ENCODE data around the gene ADM5. TPM values are rescaled to one million over a fixed set of nuclear protein-coding genes. Genes with fewer than 3 reads are reported as not detected.

ADM5 gene, protein sequence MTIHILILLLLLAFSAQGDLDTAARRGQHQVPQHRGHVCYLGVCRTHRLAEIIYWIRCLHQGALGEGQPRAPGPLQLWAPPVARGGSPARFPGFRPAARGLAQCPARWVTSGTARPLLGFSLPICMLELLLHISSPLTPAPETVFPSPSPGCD
- total RNA-seq = 1 to 10 TPM; 5.6 to 6.2 TPM

DNA sequence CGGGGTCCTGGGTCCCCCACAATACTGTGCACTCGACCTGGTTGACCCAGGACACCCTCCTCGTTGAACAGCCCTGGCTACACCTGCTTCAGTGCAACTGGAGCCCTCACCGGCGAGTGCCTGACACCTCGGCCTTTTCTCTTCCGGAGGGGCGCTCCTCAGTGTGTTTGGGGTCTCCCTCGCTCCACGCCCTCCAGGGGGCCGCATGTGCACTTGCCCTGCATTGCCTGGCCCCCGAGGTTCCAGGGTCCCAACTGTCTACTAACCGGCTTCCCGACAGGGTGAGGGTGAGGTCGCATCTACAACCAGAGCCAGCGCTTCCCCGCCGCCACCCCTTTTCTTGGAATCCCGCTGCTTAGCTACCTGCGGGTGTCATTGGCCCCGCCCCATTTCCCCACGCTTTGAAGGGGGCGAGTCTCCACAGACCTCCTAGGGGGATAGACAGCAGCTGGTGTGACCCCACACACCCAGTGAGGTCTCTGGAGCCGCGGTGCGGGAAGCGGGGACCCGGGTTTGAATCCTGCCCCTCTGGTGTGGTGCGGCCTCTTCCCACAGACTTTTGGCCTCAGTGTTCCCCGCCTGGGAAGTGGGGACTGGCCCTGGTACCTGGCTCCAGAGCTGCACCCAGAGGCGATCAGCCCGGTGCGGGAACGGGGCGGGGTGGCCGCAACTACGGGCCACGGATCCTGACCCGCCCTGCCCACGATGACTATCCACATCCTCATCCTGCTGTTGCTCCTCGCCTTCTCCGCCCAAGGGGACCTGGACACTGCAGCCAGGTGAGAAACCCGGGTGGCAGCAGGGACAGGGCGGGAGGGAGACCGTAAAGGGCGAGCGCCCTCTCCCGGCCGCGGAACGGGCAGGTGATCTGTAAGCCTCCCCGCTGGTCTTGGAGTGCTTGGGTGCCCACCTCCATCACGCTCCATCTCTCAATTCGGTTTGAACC is at the start of gene ADM5:
TSS of gene ADM5 (plus strand) at position 462 of the 946 bp plus-strand sequence. CDS start at position 706, 244 bp downstream.
- H3K9me3 Mint-ChIP-seq = no peaks in the 10 kb centered on the region
- ATAC-seq (peak; percentile 41 to 51), DNase-seq (ENCODE audit: low spot score in 2 of 2) (peak in 1 of 2 donors; percentile 59)
- peaks cover 9% of the 10 kb centered on the region in 2 donors for H3K36me3 Mint-ChIP-seq
- peak within 1 kb of the TSS; percentile 36 to 95 for H3K27ac Mint-ChIP-seq

DNA sequence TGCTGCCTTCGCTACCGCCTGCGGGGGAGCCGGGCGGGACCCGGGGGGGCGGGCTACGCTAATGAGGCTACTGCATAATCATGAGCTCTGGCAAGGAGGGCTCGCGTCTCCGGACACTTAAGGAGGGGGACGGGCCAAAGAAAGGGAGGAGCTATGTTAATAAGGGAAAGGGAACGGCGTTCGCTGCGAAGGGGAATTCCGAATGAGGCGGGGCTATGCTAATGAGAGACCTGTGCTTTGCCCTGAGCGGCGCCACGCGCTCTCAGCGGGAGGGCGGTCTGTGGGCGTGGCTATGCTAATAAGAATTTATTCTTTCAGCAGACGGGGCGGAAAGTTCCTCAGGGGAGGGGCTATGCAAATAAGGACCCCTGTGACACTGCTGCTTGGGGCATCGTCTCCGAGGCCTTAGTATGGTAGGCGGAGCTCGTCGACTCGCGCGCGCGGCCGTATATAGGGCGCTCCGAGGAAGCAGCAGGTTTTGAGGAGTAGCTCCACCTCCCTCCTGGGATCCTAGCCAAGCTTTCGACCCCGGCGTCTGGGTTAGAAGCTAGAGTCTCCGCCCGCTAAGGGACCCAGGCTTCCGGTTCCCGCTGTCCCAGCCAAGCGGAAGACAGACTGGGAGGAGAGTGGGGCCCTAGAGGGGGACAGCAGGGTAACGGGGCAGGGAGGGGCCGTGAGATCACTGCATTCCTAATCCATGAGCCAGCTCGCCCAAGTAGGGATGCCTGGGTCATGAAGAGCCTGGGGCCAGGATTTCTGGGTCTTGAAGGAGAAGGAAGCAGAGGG is 49.1 kb upstream of the ADM5 start, which contains the start of gene RRAS:
TSS of gene RRAS (minus strand) at position 31 of the 786 bp plus-strand sequence. CDS start 45 bp downstream, outside the sequence.
- Mint-ChIP-seq H3K36me3 (peaks cover 12 to 15% of the 10 kb centered on the region in 2 donors), H3K9me3 (no peaks in the 10 kb centered on the region), H3K27ac (peak within 1 kb of the TSS; percentile 99)
- peak; percentile 99 to 100 for DNase-seq (ENCODE audit: low spot score in 2 of 2)
- ATAC-seq = peak; percentile 74 to 78

DNA sequence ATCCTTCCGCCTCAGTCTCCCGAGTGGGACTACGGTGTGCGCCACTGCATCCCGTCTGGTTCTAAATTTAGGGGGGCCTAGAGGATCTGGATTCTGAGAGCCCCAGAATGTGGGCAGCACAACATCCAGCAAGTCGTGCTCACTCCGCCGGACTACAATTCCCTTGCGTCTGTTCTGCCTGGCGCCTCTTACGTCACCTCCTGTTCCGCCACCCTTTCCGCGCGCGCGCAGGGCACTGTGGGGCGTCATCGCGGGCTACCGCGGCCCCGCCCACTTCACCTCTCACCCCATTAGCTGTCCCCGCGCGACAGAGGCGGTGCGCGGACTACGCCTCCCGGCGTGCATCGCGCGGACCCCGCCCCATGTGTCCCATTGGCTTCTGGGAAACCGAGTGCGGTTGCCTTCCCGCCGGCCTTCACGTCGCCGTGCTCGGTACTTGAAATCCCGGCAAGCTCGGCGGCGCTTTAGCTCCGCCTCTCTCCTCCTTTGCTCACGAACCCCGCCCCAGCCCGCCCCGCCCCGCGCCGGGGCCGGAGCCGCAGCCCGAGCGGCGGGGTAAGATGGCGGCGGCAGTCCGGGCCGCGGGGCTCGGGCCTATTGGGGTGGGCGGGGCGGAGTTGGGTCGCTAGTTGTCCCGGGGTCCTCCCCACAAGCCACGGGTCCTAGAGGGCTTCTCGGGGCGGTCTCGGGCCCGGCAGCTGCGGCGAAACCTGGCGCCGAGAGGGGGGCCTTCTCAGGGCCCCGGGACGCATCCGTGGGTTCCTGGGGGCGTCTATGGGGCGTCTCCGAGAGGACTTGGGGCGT is 47.5 kb upstream of the ADM5 start, which contains the start of gene SCAF1:
TSS of gene SCAF1 (plus strand) at position 522 of the 804 bp plus-strand sequence. CDS start 2,818 bp downstream, outside the sequence.
- Mint-ChIP-seq H3K9me3 (no peaks in the 10 kb centered on the region), H3K27ac (peak within 1 kb of the TSS; percentile 99), H3K36me3 (peaks cover 15 to 18% of the 10 kb centered on the region in 2 donors)
- ATAC-seq (peak; percentile 69 to 75), DNase-seq (ENCODE audit: low spot score in 2 of 2) (peak; percentile 99 to 100)

DNA sequence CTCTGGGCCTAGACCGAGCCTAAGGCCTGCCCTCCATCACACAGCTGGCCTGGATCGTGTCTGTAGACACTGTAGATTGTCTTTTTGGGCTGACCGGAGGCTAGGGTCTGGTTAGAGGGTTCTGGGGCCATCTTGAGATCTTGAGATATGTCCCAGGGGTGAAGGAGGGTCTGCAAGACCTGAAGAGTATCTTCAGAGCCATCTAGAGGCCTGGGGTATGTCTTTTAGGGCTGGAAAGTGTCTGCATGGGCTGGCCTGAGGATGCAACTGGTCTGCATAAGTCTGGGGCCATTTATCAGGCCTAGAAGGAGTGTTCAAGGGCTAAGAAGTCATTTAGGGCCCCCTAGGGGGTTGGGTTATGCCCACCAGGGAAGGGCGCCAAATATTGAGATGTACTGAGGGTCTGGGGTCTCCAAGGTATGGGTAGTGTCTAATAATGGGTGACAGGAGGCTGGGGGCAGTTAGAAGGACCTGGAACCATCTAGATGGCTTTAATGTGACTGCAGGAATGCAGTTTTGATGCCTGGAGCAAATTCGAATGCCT is 46.8 kb upstream of the ADM5 start:
- no peak for ATAC-seq

DNA sequence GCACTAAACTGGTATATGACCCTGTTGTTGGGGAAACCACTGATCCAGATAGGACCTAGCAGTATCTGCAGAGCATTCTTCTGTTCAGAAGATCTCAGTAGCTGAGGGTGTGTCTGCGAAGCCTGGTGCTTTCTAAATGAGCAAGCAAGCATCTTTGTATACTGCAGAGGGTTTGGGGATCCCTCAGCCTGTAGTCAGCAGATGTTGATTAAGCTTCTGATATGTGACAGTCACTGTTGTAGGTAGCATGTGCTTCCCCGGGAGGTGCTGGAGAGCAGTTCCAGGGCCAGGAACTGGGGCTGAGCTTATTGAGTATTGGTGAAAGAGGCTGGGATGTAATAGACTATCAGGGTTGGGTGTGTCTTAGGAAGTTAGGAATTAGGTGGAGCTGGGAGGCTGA is 45.9 kb upstream of the ADM5 start:
- ATAC-seq = no peak
- peak overlapping the region; percentile 99 for H3K27ac Mint-ChIP-seq
- no peaks in the 10 kb centered on the region for H3K9me3 Mint-ChIP-seq
- H3K36me3 Mint-ChIP-seq = peaks cover 15 to 19% of the 10 kb centered on the region in 2 donors
- no peak for DNase-seq (ENCODE audit: low spot score in 2 of 2)

More for the DNA sequence above, 46.8 kb upstream of the ADM5 start:
- H3K9me3 Mint-ChIP-seq = no peaks in the 10 kb centered on the region
- no peak for DNase-seq (ENCODE audit: low spot score in 2 of 2)
- peaks cover 15 to 19% of the 10 kb centered on the region in 2 donors for H3K36me3 Mint-ChIP-seq
- peak overlapping the region; percentile 99 for H3K27ac Mint-ChIP-seq

DNA sequence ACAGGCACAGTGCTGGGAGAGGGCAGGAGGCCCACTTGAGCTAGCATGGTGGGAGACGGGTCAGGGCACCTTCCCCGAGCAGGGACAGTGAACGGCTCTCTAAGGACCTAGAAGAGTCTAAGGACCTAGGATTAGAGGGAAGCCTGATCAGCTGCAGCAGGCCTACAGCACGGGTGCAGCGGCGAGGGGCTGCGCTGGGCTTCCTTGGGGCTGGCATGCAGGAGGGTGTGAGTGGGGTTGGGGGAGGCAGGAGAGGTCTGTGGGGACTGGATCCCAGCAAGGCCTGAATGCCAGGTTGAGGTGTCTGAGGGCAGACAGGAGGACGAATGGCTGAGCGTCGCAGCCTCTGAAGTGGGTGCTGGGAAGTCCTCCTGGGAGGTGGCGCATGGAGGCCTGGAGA is 43.8 kb upstream of the ADM5 start:
- H3K36me3 Mint-ChIP-seq = peaks cover 12 to 16% of the 10 kb centered on the region in 2 donors
- peak overlapping the region in 1 of 2 donors; percentile 22 for H3K27ac Mint-ChIP-seq
- H3K9me3 Mint-ChIP-seq = no peaks in the 10 kb centered on the region
- DNase-seq (ENCODE audit: low spot score in 2 of 2) (no peak), ATAC-seq (no peak)

DNA sequence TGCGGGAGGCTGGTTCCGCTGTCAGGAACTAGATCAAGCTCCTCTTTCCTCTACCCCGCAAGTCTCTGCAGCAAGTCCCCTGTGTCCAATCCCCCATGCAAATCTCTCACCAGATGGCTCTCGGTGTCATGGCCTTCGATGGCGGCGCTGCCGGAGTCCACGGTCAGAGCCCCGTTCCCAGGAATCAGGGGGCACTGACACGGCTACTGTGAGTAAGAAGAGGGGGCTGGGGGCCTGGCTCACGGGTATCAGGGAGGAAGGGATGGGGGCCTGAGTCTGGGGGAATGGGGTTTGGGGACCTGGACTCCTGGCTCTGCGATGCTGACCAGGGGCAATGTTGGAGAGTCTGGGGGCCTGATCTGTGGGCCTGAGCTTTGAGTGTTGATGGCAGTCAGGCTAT is 43.4 kb upstream of the ADM5 start:
- H3K36me3 Mint-ChIP-seq = peaks cover 7 to 12% of the 10 kb centered on the region in 2 donors
- DNase-seq (ENCODE audit: low spot score in 2 of 2) (no peak), ATAC-seq (no peak)
- peak overlapping the region in 1 of 2 donors; percentile 65 for H3K27ac Mint-ChIP-seq
- no peaks in the 10 kb centered on the region for H3K9me3 Mint-ChIP-seq

DNA sequence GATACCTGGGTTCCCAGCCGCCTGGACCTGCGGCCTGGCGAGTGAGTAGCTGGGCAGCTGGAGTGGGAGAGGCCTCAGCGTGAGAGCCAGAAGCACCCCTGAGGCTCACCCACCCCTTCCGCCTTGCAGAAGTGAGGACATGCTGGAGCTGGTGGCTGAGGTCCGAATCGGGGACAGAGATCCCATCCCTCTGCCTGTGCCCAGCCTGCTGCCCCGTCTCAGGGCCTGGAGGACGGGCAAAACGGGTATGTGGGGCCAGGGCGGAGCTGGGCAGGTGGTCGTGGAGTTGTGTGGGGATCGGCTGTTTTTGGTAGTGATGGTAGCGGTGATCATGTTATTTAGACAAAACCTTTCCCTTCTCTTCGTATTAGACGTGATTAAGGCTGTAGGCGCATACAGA is 42.8 kb upstream of the ADM5 start:
- DNase-seq (ENCODE audit: low spot score in 2 of 2) (no peak), ATAC-seq (no peak)
- Mint-ChIP-seq H3K27ac (no peak overlapping the region), H3K9me3 (no peaks in the 10 kb centered on the region), H3K36me3 (peaks cover 7 to 12% of the 10 kb centered on the region in 2 donors)

- no peaks in the 10 kb centered on the region for H3K9me3 Mint-ChIP-seq
- ATAC-seq = no peak
- peaks cover 0 to 6% of the 10 kb centered on the region in 2 donors for H3K36me3 Mint-ChIP-seq
- H3K27ac Mint-ChIP-seq = no peak overlapping the region
- no peak for DNase-seq (ENCODE audit: low spot score in 2 of 2)
Measured at GRCh38 chr19:49651029-49651819, 38.2 kb upstream of the ADM5 start.

GRCh38 chr19:49651820-49652550 is 37.4 kb upstream of the ADM5 start:
- ATAC-seq (no peak), DNase-seq (ENCODE audit: low spot score in 2 of 2) (no peak)
- H3K9me3 Mint-ChIP-seq = no peaks in the 10 kb centered on the region
- H3K27ac Mint-ChIP-seq = no peak overlapping the region
- H3K36me3 Mint-ChIP-seq = peaks cover 0 to 6% of the 10 kb centered on the region in 2 donors

- Mint-ChIP-seq H3K36me3 (peaks cover 0 to 6% of the 10 kb centered on the region in 2 donors), H3K27ac (no peak overlapping the region), H3K9me3 (no peaks in the 10 kb centered on the region)
- no peak for DNase-seq (ENCODE audit: low spot score in 2 of 2)
- no peak for ATAC-seq
Measured at GRCh38 chr19:49652551-49653465, 36.6 kb upstream of the ADM5 start.

DNA sequence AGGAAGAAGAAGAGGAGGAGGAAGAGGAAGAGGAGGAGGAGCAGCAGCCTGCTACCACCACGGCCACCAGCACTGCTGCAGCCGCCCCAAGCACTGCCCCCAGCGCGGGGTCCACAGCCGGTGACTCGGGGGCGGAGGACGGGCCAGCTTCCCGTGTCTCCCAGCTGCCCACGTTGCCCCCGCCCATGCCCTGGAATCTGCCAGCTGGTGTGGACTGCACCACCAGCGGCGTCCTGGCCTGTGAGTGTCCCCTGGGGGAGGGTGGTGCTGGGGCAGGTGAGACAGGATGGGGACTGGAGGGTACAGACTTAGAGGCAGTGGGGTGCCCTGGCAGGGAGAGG is 36.0 kb upstream of the ADM5 start:
- H3K9me3 Mint-ChIP-seq = no peaks in the 10 kb centered on the region
- H3K36me3 Mint-ChIP-seq = peaks cover 0 to 6% of the 10 kb centered on the region in 2 donors
- DNase-seq (ENCODE audit: low spot score in 2 of 2) = no peak
- no peak for ATAC-seq
- no peak overlapping the region for H3K27ac Mint-ChIP-seq

DNA sequence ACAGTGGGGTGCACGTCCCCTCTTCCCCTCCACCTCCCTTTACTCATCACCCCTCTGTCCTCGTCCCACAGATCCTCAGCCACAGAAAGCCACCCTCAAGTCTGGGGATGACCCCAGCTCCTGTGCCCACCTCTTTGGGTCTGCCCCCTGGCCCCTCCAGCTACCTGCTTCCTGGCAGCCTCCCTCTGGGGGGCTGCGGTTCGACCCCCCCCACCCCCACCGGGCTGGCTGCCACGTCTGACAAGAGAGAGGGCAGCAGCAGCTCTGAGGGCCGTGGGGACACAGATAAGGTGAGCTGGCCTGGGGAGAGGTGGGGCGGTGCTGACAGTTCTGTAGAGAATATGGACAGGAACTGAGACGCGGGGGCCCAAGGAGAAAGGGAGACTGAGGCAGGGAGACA is 34.8 kb upstream of the ADM5 start:
- H3K9me3 Mint-ChIP-seq = no peaks in the 10 kb centered on the region
- ATAC-seq (no peak), DNase-seq (ENCODE audit: low spot score in 2 of 2) (no peak)
- H3K27ac Mint-ChIP-seq = peak overlapping the region in 1 of 2 donors; percentile 40
- H3K36me3 Mint-ChIP-seq = peaks cover 0 to 6% of the 10 kb centered on the region in 2 donors

All from activated naive CD4-positive, alpha-beta T cell treated with anti-CD3 and anti-CD28 coated beads, Interleukin-2, amount 50 U/mL, for 72 hours (primary cell).